GM10248 (cell line): ENCODE measurements around the gene TMEM238.

Source experiments
- CTCF ChIA-PET: fragments of 300-600 bp; sonication (Branson Sonifier 250); formaldehyde crosslinking; extraction: SDS; loops from one replicate; lab custom pipeline; 2021; ENCODE audit warnings: antibody characterized with exemption; lab: Yijun Ruan, JAX
- POLR2A ChIA-PET: fragments of 350-650 bp; sonication (Branson Sonifier 250); formaldehyde crosslinking; extraction: SDS; loops from one replicate; lab custom pipeline; 2020; ENCODE audit warnings: antibody characterized with exemption; lab: Yijun Ruan, JAX
- DNase-seq: peaks from one replicate; pipeline ENCODE4 v3.0.0; 2012; ENCODE audit errors: extremely low spot score
- TF ChIP-seq, protein P1 (sequence below): IDR thresholded peaks from 2 replicates; pipeline ENCODE4 v1.5.1; 2012; ENCODE audit warnings: mild to moderate bottlenecking, low read depth; ENCODE audit errors: extremely low read depth, missing control alignments, control extremely low read depth

Gene TMEM238

DNA sequence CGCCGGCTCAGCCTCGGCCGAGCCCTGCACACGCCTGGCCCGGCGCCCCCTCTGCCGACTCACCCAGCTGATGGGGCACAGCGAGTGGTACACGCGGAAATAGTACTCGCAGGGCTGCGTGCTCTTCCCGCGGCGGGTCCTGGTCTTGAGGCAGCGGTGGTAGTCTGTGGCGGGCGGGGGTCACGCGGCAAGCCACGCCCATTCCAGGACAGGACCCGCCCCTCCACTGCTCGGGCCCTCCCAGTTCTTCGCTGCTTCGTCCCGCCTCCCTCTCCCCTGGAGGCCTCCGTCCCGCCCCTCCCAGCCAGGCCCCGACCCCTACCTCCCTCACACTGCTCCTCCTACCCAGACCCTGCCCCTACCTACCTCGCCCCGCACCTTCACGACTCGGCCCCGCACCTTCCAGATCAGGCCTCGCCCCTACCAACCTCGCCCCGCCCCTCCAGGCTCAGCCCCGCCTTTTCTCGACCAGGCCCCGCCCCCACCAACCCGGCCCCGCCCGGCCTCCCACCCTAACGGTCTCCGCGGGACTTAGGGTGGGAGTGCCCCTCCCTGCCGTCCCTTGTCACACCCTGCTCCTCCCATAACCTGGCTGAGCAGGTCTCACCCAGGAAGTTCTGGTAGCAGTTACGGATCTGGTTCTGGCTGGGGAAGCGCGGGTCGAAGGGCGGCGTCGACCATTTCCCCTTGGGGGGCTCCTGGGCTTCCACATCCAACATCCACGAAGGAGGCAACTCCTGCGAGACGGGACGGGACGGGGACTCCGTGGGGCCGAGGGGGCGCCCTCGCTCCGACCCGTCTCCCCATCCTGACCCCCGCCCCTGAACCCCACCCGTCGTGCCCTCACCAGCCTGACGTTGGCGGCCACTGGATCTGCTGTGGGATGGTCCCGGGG, 30.0 kb downstream of the TMEM238 start:
- peak; percentile 86 for DNase-seq
- ChIA-PET CTCF (no interaction called here), POLR2A (no interaction called here)
- TF ChIP-seq, protein P1, sequence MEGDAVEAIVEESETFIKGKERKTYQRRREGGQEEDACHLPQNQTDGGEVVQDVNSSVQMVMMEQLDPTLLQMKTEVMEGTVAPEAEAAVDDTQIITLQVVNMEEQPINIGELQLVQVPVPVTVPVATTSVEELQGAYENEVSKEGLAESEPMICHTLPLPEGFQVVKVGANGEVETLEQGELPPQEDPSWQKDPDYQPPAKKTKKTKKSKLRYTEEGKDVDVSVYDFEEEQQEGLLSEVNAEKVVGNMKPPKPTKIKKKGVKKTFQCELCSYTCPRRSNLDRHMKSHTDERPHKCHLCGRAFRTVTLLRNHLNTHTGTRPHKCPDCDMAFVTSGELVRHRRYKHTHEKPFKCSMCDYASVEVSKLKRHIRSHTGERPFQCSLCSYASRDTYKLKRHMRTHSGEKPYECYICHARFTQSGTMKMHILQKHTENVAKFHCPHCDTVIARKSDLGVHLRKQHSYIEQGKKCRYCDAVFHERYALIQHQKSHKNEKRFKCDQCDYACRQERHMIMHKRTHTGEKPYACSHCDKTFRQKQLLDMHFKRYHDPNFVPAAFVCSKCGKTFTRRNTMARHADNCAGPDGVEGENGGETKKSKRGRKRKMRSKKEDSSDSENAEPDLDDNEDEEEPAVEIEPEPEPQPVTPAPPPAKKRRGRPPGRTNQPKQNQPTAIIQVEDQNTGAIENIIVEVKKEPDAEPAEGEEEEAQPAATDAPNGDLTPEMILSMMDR, result no peak

DNA sequence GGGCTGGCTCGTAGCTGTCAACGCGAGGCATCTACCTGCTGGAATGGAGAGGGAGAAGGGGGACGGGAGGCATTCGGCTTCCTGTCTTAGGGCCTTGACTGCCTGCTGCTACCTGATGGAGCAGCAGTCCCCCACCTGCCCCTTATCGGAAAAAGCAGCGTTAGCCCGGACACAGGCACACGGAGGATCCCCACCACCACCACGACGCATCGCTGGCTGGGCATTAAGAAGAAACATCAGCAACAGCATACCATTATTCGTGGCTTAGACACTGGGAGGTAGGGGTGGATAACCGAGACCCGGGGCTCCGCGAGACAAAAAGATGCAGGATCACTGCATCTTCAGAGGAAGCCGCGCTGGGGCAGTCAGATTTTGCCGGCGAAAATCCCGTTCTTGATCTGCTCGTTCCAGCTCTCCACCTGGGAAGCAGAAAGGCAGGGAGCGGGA, 30.7 kb downstream of the TMEM238 start:
- DNase-seq, result no peak
- POLR2A ChIA-PET, result no interaction called here
- CTCF ChIA-PET, result no interaction called here
- TF ChIP-seq, protein P1, result no peak

DNA sequence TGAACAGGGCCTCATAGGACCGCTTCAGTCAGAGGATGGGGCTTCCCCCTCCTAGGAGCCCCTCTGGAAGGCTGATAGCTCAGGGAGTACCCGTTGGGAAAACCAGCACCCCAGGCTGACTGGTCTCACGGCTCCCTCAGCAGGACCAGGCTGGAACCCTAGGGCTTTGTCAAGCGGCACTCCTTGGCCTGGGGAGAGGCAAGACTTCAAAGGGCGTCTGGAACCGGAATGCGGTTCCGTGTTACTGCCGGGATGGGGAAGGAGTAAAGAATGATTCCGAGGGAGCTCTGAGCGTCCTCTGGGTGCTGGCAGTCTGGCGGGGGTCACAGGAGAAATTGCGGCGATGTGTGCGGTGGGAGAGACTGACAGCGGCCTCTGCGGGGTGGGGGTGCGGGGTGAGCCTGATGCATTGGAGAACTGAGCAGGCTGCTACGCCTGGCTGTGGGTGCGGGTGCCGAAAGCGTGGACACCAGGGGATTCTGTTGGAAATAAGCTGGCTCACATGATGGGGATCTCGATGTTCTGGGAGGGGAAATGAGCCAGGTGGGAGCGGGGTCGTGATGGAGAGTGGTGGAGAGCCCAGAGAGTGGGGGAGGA, 31.4 kb downstream of the TMEM238 start:
- TF ChIP-seq, protein P1, result no peak
- ChIA-PET CTCF (no interaction called here), POLR2A (no interaction called here)

DNA sequence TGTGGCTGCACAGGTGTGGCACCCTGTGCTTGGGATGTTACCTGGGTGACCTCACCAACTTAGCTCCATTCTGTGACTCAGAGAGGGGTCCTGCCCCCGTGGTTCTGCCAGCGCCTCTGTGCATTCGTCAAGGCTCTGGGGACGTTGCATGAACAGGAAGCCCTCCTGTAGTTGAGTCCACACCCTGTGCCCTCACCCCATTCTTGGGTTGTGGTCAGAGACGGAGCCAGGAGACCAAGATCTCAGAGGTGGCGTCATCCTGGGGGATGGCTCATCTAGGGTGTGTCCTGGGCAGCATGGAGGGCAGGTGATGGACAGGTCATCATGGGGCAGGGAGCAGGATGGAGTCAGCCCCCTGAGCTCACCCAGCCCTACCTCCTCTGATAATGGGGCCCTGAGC, 32.1 kb downstream of the TMEM238 start:
- TF ChIP-seq, protein P1, result no peak
- ChIA-PET CTCF (no interaction called here), POLR2A (no interaction called here)
- DNase-seq, result no peak

More for the DNA sequence above, 31.4 kb downstream of the TMEM238 start:
- DNase-seq, result no peak

DNA sequence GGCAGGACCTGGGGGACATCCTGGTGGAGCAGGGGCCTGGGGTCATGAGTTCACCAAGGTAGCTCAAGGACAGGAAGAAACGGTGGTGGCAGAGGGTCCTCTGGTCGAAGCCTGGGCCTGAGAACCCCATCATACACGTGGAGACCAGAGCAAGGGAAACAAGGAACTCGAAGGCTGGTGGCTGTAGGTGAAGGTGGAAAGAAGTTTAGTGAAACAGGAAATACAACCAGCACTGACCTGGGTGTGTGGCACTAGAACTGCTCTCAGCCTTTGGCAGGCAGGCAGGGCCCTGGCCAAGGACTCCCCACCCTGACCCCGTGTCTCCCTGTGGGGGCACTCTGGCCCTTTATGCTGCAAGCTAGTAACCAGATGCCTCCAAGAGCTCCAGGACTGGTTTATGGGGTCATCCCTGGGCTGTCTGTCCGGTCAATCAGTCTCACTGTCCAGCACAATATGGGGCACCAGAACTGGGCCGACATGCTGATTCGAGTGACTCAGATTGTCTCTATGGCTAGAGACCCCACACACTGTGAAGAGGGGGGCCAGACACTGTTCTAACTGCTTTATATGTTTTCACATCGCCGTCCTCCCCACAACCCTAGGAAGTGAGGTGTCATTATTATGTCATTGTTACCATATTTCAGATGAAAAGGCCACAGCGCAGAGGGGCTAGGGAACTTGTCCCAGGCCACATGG, 33.3 kb downstream of the TMEM238 start:
- no peak for DNase-seq
- ChIA-PET CTCF (interaction anchor here (1.0 to 1.2 kb wide), 3 partner anchors 14 to 50 kb away, joined by 3 read pairs; no protein-coding TSS in a partner anchor), POLR2A (interaction anchor here (1.0 kb wide), 1 partner anchor 11 kb away, joined by 3 read pairs; the partner anchor contains the start of gene KMT5C)
- TF ChIP-seq, protein P1, result no peak

DNA sequence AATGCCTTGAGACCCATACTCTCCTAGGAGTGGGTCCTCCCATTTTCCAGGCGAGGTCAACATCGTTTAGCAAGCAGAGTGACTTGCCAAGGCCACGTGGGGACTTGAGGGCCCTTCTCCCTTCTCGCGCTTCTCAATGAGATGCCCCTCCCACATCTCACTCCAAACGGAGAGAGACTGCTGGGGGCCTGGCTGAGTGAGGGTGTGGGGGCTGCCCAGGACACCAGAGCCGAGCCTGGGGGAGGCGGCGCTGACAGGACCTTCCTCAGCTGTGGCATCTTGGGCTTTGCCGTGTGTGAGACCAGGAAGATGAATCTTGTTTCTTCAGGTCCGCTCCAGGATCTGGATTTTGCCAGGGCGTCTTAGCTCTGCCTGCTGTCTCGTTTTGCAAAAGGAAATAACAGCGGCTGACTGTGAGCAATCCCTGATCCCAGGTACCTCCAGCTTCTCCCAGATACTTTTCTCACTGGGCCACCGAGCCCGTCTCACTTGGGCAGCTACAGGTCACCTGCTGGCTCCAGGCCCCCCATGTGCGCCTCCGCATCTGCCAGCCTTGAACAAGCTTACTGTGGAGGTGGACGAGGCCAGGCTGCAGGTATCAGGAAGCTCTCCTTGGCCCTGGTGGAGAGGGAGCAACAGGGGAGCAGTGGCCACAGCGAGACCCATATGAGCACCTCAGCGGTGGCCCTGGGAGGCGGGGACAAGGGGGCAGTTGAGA, 35.6 kb downstream of the TMEM238 start:
- ChIA-PET CTCF (interaction anchor here (0.8 to 1.4 kb wide), 5 partner anchors 9 to 189 kb away, joined by 3 to 5 read pairs (median 3); partner anchors contain the start of gene KMT5C), POLR2A (no interaction called here)
- DNase-seq, result no peak
- TF ChIP-seq, protein P1, result no peak
